ENCODE results near the gene SPATA18.

GRCh38 chr4:52028970-52029369 lies 22.1 kb upstream of the SPATA18 start:
- no peak for TF ChIP-seq YY1 (IDR thresholded peaks at IDR 0.05; ENCODE audit: insufficient read depth, insufficient read length)
- no peak for TF ChIP-seq ZNF274 (IDR thresholded peaks at IDR 0.05; ENCODE audit: low read depth, low read length)
